PC-3 (cell line): ENCODE results near the gene MT1B. TPM values are rescaled to one million over a fixed set of nuclear protein-coding genes. Genes with fewer than 3 reads are reported as not detected.

Experiments
- ATAC-seq: fragments of 200-7000 bp; cut with Tn5 transposase; 2 replicates; pipeline ENCODE4 v1.9.1; 2020; ENCODE audit warnings: mild to moderate bottlenecking, moderate library complexity
- BruUV-seq: library from RNA; stranded (reverse); fragments of 400-500 nt; replicated peaks from 2 replicates; lab custom pipeline; 2021; lab: Mats Ljungman, UMichigan
- CTCF ChIA-PET: fragments of 300-600 bp; sonication (Branson Sonifier 250); formaldehyde crosslinking; loops from one replicate; lab custom pipeline; 2022; ENCODE audit warnings: antibody characterized with exemption; lab: Charles Lee
- POLR2A ChIA-PET: fragments of 300-600 bp; sonication (Branson Sonifier 250); formaldehyde crosslinking; loops from one replicate; lab custom pipeline; 2022; ENCODE audit warnings: antibody characterized with exemption; ENCODE audit not compliant: unreplicated experiment; lab: Charles Lee
- DNase-seq: peaks from one replicate; pipeline ENCODE4 v3.0.0-alpha.2; 2015
- H2AFZ ChIP-seq: fragments of 300-600 bp; sonication (generic); 2 replicates; pipeline ENCODE4 v1.6.0; 2016; ENCODE audit warnings: antibody characterized with exemption, low read length
- H3F3A ChIP-seq: fragments of 300-600 bp; sonication (generic); one replicate; pipeline ENCODE4 v1.6.0; 2017; ENCODE audit warnings: antibody characterized with exemption, low read length, control low read depth, mild to moderate bottlenecking; ENCODE audit not compliant: unreplicated experiment
- H3K27ac ChIP-seq: fragments of 300-600 bp; sonication (generic); 2 replicates; pipeline ENCODE4 v1.5.1; 2016; ENCODE audit warnings: mild to moderate bottlenecking, low read length
- H3K27me3 ChIP-seq: fragments of 300-600 bp; sonication (generic); 2 replicates; pipeline ENCODE4 v1.6.1; 2016; ENCODE audit warnings: low read length, mixed read lengths
- H3K36me3 ChIP-seq: fragments of 300-600 bp; sonication (generic); 2 replicates; pipeline ENCODE4 v1.6.1; 2016; ENCODE audit warnings: low read depth, mixed run types, low read length, mixed read lengths
- H3K4me1 ChIP-seq: fragments of 300-600 bp; sonication (generic); 2 replicates; pipeline ENCODE4 v1.5.1; 2016; ENCODE audit warnings: low read length; ENCODE audit not compliant: insufficient read depth
- H3K4me2 ChIP-seq: fragments of 300-600 bp; sonication (generic); 2 replicates; pipeline ENCODE4 v1.6.0; 2016; ENCODE audit warnings: low read length
- H3K4me3 ChIP-seq: fragments of 300-600 bp; sonication (generic); 2 replicates; pipeline ENCODE4 v1.5.1; 2016; ENCODE audit warnings: mild to moderate bottlenecking, low read length, mixed read lengths
- H3K79me2 ChIP-seq: fragments of 300-600 bp; sonication (generic); 2 replicates; pipeline ENCODE4 v1.6.1; 2017; ENCODE audit warnings: low read length, mixed read lengths
- H3K9ac ChIP-seq: fragments of 300-600 bp; sonication (generic); 2 replicates; pipeline ENCODE4 v1.6.0; 2016; ENCODE audit warnings: mild to moderate bottlenecking, low read length
- H3K9me2 ChIP-seq: fragments of 300-600 bp; sonication (generic); replicated peaks from 2 replicates; pipeline ENCODE4 v1.6.1; 2016; ENCODE audit warnings: mixed run types, low read length, mixed read lengths
- H3K9me3 ChIP-seq: fragments of 300-600 bp; sonication (generic); 2 replicates; pipeline ENCODE4 v1.6.1; 2016; ENCODE audit warnings: low read length, mixed read lengths
- H4K20me1 ChIP-seq: fragments of 300-600 bp; sonication (generic); 2 replicates; pipeline ENCODE4 v1.6.1; 2016; ENCODE audit warnings: low read length, mixed read lengths
- EZH2 ChIP-seq: fragments of 300-600 bp; sonication (generic); IDR thresholded peaks from one replicate; pipeline ENCODE4 v1.6.1; 2017; ENCODE audit warnings: antibody characterized with exemption, mild to moderate bottlenecking, low read length; ENCODE audit not compliant: unreplicated experiment
- EZH2phosphoT487 ChIP-seq: fragments of 300-600 bp; sonication (generic); IDR thresholded peaks from 2 replicates; pipeline ENCODE4 v1.6.1; 2018; ENCODE audit warnings: mild to moderate bottlenecking, antibody characterized with exemption, low read length, borderline replicate concordance
- intact Hi-C: fragments of 100-400 bp; cut with micrococcal nuclease; formaldehyde crosslinking; loops from 2 replicates; pipeline ENCODE4 v1.9.0; 2023
- total RNA-seq: library from RNA; depleted of rRNA; stranded (reverse); fragments of >200 nt; gene quantifications from 2 replicates; pipeline ENCODE4 v1.2.3, GENCODE V29; 2014; rRNA removed
- TF ChIP-seq, protein P1 (sequence below): fragments of 300-600 bp; sonication (generic); conservative IDR thresholded peaks from 2 replicates; pipeline ENCODE4 v1.5.1; 2017; ENCODE audit warnings: antibody characterized with exemption, low read depth, mild to moderate bottlenecking, low read length

Gene MT1B
- total RNA-seq, 1 experiment from 2014 or later, result not detected

DNA sequence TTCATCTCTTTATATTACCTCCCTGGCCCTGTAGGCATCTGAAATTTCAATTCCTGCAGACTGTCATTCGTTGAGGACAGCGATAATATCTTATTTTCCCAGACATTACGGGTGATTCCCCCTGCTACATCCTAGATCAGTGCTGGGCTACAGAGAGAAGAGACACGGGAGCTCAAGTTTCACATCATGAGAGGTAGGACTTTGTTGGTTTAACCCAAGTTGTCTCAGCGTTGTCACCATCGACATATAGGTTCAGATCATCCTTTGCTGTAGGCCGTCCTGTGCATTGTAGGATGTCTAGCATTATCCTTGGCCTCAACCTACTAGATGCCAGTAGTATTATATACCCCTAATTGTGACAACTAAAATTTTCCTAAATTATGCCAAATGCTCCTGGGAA is 49.8 kb downstream of the MT1B start:
- Histone ChIP-seq H3K9ac (no peak overlapping the region), H3K4me2 (peak overlapping the region; percentile 30; the same call in 1 of the 2 replicates), H3K4me1 (peaks cover 12% of the 10 kb centered on the region), H3K27ac (no peak overlapping the region), H3K36me3 (no peaks in the 10 kb centered on the region), H3K4me3 (no peak overlapping the region), H3K27me3 (no peaks in the 10 kb centered on the region), H3K9me3 (no peaks in the 10 kb centered on the region), H3K9me2 (no peaks in the 10 kb centered on the region), H3F3A (no peaks in the 10 kb centered on the region), H4K20me1 (no peaks in the 10 kb centered on the region), H3K79me2 (no peaks in the 10 kb centered on the region), H2AFZ (no peak overlapping the region)
- ATAC-seq (no peak), DNase-seq (no peak)
- POLR2A ChIA-PET, result interaction anchor here (0.7 to 0.8 kb wide), 2 partner anchors 89 to 92 kb away, joined by 4 to 6 read pairs; no protein-coding TSS in a partner anchor
- intact Hi-C loops, result no loop called here
- CTCF ChIA-PET, result interaction anchor here (0.5 to 1.9 kb wide), 12 partner anchors 52 to 406 kb away, joined by 3 to 29 read pairs (median 4); partner anchors contain the start of gene MT2A
- no peak for TF ChIP-seq EZH2
- TF ChIP-seq, protein P1, sequence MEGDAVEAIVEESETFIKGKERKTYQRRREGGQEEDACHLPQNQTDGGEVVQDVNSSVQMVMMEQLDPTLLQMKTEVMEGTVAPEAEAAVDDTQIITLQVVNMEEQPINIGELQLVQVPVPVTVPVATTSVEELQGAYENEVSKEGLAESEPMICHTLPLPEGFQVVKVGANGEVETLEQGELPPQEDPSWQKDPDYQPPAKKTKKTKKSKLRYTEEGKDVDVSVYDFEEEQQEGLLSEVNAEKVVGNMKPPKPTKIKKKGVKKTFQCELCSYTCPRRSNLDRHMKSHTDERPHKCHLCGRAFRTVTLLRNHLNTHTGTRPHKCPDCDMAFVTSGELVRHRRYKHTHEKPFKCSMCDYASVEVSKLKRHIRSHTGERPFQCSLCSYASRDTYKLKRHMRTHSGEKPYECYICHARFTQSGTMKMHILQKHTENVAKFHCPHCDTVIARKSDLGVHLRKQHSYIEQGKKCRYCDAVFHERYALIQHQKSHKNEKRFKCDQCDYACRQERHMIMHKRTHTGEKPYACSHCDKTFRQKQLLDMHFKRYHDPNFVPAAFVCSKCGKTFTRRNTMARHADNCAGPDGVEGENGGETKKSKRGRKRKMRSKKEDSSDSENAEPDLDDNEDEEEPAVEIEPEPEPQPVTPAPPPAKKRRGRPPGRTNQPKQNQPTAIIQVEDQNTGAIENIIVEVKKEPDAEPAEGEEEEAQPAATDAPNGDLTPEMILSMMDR, result no peak
- no peak for TF ChIP-seq EZH2phosphoT487
- BruUV-seq, result no TSS peak

Other genes with a start within 250 kb of the MT1B start
- 98.9 and 107 TPM in 2 replicates for gene AMFR, start 226.3 kb upstream of the MT1B start, total RNA-seq
- 44.5 and 109 TPM in 2 replicates for gene NUDT21, start 200.6 kb upstream of the MT1B start, total RNA-seq
- 46.4 and 55.5 TPM in 2 replicates for gene OGFOD1, start 200.3 kb upstream of the MT1B start, total RNA-seq
- gene BBS2, start 131.9 kb upstream of the MT1B start, total RNA-seq, result 17.6 and 19.2 TPM in 2 replicates
- gene MT4, start 86.8 kb upstream of the MT1B start, total RNA-seq, result not detected in 2 replicates
- gene MT3, start 62.4 kb upstream of the MT1B start, total RNA-seq, result not detected in 2 replicates
- gene MT2A, start 43.3 kb upstream of the MT1B start, total RNA-seq, result 683 and 758 TPM in 2 replicates
- gene MT1E, start 26.1 kb upstream of the MT1B start, total RNA-seq, result not detected in 2 replicates
- 1.3 and 1.5 TPM in 2 replicates for gene MT1M, start 19.2 kb upstream of the MT1B start, total RNA-seq
- gene MT1A, start 13.2 kb upstream of the MT1B start, total RNA-seq, result not detected in 2 replicates
- 15.2 and 27.3 TPM in 2 replicates for gene MT1F, start 6.1 kb downstream of the MT1B start, total RNA-seq
- not detected in 2 replicates for gene MT1G, start 16.2 kb downstream of the MT1B start, total RNA-seq
- gene MT1H, start 17.9 kb downstream of the MT1B start, total RNA-seq, result not detected in 2 replicates
- gene MT1X, start 30.6 kb downstream of the MT1B start, total RNA-seq, result 83.8 and 120 TPM in 2 replicates
- 94.5 and 98.6 TPM in 2 replicates for gene NUP93, start 78.2 kb downstream of the MT1B start, total RNA-seq
- gene SLC12A3, start 213.3 kb downstream of the MT1B start, total RNA-seq, result not detected in 2 replicates